Activated T-cell treated with anti-CD3 and anti-CD28 coated beads, Interleukin-2, amount 50 U/mL, for 4 hours (primary cell): ENCODE measurements around the gene EHBP1L1. TPM values are rescaled to one million over a fixed set of nuclear protein-coding genes. Genes with fewer than 3 reads are reported as not detected.

Experiments
- ATAC-seq, 2 donors: fragments of 200-7000 bp; cut with Tn5 transposase; one replicate each; pipeline ENCODE4 v1.10.0; 2021
- DNase-seq: peaks from one replicate; pipeline ENCODE4 v3.0.0-alpha.2; 2020
- H3K27me3 Mint-ChIP-seq: one replicate; pipeline ENCODE4 v1.8.0; 2021; ENCODE audit warnings: low read depth, mixed read lengths
- H3K36me3 Mint-ChIP-seq: one replicate; pipeline ENCODE4 v1.8.0; 2022; ENCODE audit warnings: mixed read lengths; ENCODE audit not compliant: insufficient read depth
- H3K4me1 Mint-ChIP-seq: one replicate; pipeline ENCODE4 v1.8.0; 2021; ENCODE audit warnings: low read depth, mixed read lengths
- H3K4me3 Mint-ChIP-seq: one replicate; pipeline ENCODE4 v1.8.0; 2021; ENCODE audit warnings: mild to moderate bottlenecking, moderate library complexity, mixed read lengths
- H3K9me3 Mint-ChIP-seq: one replicate; pipeline ENCODE4 v1.8.0; 2021; ENCODE audit warnings: mixed read lengths
- total RNA-seq, 3 donors: library from RNA; stranded (reverse); gene quantifications; one replicate each; pipeline ENCODE4 v1.2.1, GENCODE V29; 2021

The EHBP1L1 gene
- total RNA-seq, 3 donors from 2014 or later: 59.8 to 84.9 (median 80.1) TPM

DNA sequence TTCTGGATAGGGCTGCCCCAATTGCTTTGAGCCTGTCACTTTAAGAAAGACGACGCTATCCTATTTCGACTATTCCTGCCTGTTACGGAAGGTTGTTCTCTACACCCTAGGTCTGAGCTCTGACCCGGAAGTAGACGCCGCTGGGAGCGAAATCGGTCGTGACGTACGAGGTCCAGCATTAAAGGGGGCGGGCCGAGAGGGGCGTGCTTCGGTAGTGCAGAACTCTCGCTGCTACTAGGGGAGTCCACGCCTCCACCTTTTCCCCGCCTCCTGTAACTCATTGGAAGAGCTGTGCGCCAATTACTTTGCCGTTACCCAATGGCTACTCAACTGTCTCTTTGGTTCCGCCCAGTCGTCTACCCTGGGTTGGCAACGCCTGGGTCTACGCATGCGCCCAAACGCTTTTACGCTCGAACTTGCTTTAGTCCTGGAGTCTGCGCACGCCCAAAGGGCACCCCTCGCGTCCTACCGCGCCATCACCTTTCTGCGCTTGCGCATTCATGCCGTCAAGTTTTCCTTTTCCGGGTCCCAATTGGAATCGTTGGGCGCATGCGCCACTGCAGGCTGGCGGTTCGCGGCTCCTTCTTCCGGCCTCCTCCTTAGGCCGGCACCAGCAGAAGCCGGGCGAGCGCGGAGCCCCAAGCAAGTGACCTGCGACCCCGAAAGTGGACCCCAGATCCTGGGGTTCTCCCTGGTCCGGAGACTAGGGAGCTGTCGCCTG lies 39.5 kb downstream of the EHBP1L1 start, which contains the start of gene PCNX3:
Gene PCNX3 (plus strand): TSS at position 548 of the 721 bp plus-strand sequence. CDS start 536 bp downstream, outside the sequence.
- DNase-seq: peak; percentile 100
- H3K4me1 Mint-ChIP-seq: peaks cover 43% of the 10 kb centered on the region
- ATAC-seq: peak; percentile 89 to 90
- H3K4me3 Mint-ChIP-seq: peak within 1 kb of the TSS; percentile 95
- H3K9me3 Mint-ChIP-seq: no peaks in the 10 kb centered on the region
- H3K36me3 Mint-ChIP-seq: peaks cover 13% of the 10 kb centered on the region
- H3K27me3 Mint-ChIP-seq: no peaks in the 10 kb centered on the region

DNA sequence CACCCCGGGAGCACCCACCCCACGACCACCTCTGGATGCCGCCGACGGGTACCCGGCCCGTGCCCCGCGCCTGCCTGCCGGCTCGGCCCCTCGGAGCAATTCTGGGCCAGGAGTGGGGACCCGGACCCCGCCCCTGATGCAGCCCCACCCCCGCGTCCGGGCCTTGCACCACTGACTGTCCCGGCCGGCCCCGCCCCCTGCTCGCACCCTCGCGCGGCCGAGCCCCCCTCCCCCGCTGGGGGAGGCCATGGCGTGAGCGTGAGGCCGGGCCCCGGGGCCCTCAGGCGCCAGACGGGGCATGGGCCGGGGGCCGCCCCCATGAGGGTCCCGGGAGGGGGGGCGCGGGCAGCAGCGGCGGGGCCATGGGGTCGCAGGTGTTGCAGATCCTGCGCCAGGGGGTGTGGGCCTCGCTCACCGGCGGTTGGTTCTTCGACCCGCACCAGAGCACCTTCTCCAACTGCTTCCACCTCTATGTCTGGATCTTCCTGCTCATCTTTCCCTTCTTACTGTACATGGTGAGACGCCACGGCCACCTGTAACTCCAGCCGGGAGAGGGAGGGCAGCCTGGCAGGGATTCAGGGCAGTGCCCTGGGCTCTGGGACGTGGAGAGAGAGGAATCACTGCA lies 40.2 kb downstream of the EHBP1L1 start:
- ATAC-seq (peak in 1 of 2 donors; percentile 0), DNase-seq (no peak)
- Mint-ChIP-seq H3K27me3 (no peaks in the 10 kb centered on the region), H3K4me1 (peaks cover 38% of the 10 kb centered on the region), H3K9me3 (no peaks in the 10 kb centered on the region), H3K36me3 (peaks cover 14% of the 10 kb centered on the region), H3K4me3 (peak overlapping the region; percentile 95)

DNA sequence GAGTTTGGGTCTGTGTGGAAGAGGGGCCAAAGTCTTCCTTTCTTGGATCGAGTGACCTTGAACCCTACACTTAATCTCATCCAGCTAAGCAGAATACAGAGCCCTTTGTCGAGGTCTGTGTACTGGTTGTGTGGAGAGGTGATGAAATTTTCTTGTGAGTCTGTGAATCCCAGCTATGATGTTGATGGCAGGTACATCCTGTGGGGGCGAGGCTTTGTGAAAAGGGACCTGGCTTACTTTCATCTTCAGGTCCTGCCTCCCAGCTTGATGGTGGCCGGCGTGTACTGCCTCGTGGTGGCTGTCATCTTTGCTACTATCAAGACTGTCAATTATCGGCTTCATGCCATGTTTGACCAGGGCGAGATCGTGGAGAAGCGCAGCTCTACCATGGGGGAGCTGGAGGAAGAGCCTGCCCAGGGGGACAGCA lies 40.7 kb downstream of the EHBP1L1 start:
- H3K4me3 Mint-ChIP-seq: peak overlapping the region; percentile 95
- H3K36me3 Mint-ChIP-seq: peaks cover 17% of the 10 kb centered on the region
- H3K4me1 Mint-ChIP-seq: peaks cover 33% of the 10 kb centered on the region
- no peaks in the 10 kb centered on the region for H3K9me3 Mint-ChIP-seq
- H3K27me3 Mint-ChIP-seq: no peaks in the 10 kb centered on the region
- DNase-seq (no peak), ATAC-seq (no peak)

DNA sequence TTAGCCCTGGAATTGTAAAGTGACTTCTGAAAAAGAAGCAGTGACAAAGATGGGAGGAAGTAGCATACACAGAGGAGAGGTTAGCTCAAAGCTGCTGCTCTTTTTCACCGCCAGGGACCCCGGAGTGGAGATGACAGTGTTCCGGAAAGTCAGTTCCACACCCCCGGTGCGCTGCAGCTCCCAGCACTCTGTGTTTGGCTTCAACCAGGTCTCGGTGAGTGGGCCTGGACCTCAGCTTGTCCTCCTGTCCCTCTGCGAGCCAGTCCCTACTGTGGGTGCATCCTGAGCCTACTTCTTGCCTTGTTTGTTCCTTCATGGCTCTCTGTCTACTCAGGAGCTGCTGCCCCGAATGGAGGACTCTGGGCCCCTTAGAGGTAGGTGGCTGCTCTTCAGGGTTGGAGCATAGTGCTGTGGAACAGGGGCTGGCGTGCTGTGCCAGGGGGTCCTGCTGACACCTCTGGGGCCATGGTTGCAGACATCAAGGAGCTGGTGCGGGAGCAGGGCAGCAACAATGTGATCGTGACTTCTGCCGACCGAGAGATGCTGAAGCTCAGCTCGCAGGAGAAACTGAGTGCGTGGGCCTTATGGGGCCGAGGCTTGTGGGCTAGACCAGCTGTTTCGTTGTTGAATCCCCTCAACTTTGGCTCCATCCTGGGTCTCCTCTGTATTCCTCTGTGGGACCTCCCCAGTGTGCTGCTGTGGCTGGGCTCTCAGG lies 41.4 kb downstream of the EHBP1L1 start:
- DNase-seq (no peak), ATAC-seq (no peak)
- Mint-ChIP-seq H3K36me3 (peaks cover 17% of the 10 kb centered on the region), H3K4me3 (peak overlapping the region; percentile 95), H3K27me3 (no peaks in the 10 kb centered on the region), H3K4me1 (peaks cover 27% of the 10 kb centered on the region), H3K9me3 (no peaks in the 10 kb centered on the region)

DNA sequence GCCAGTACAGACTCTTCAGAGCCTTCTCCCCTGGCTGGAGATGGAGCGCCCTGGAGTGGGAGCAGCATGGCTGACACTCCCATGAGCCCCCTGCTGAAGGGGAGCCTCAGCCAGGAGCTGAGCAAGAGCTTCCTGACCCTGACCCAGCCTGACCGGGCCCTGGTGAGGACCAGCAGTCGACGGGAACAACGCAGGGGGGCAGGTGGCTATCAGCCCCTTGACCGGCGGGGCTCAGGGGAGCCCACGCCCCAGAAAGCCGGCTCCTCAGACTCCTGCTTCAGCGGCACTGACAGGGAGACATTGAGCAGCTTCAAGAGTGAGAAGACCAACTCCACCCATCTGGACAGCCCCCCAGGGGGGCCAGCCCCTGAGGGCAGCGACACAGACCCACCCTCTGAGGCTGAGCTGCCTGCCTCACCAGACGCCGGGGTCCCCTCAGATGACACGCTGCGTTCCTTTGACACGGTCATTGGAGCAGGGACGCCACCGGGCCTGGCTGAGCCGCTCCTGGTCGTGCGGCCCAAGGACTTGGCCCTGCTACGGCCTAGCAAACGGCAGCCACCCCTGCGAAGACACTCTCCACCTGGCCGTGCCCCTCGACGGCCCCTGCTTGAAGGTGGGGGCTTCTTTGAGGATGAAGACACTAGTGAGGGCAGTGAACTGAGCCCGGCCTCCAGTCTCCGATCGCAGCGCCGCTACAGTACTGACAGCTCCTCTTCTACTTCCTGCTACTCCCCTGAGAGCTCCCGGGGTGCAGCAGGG lies 42.3 kb downstream of the EHBP1L1 start:
- Mint-ChIP-seq H3K36me3 (peaks cover 21% of the 10 kb centered on the region), H3K9me3 (no peaks in the 10 kb centered on the region), H3K4me1 (peaks cover 20% of the 10 kb centered on the region), H3K27me3 (no peaks in the 10 kb centered on the region), H3K4me3 (peak overlapping the region; percentile 95)
- ATAC-seq: no peak
- no peak for DNase-seq

DNA sequence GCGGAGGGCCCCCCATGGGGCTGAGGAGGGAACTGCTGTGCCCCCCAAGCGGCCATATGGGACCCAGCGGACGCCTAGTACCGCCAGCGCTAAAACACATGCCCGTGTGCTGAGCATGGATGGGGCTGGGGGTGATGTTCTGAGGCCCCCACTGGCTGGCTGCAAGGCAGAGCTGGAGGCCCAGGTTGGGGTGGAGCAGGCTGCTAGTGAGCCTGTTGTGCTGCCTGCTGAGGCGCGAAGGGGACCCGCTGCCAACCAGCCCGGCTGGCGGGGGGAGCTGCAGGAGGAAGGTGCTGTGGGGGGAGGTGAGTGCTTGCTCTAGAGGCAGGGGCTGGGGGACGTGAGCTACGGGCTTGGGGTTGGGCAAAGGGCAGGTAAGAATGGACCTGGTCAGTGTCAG lies 42.9 kb downstream of the EHBP1L1 start:
- ATAC-seq: no peak
- no peak overlapping the region for H3K4me3 Mint-ChIP-seq
- DNase-seq: no peak
- no peaks in the 10 kb centered on the region for H3K9me3 Mint-ChIP-seq
- H3K27me3 Mint-ChIP-seq: no peaks in the 10 kb centered on the region
- peaks cover 21% of the 10 kb centered on the region for H3K36me3 Mint-ChIP-seq
- peaks cover 18% of the 10 kb centered on the region for H3K4me1 Mint-ChIP-seq

DNA sequence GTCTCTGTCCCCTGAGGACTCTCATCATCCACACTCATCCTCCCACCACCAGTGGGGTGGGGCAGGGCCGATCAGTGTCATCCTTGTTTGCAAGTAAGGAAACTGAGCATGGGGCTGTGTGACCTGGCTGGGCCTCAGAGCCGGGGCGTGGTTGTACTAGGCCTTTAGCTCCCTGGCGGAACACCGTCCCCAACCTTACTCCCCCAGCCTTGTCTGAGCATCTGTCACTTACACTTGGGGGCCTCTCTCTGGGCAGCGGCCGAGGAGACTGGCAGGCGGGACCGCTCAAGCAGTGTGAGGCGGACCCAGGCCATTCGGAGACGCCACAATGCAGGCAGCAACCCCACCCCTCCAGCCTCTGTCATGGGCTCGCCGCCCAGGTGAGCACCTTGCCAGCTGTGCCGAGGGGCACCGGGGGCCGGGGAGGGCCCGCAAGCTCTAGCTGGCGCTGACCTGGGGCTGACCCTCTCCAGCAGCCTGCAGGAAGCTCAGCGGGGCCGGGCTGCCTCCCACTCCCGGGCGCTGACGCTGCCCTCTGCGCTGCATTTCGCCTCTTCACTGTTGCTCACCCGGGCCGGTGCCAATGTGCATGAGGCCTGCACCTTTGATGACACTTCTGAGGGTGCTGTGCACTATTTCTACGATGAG lies 43.6 kb downstream of the EHBP1L1 start:
- no peak for DNase-seq
- H3K4me1 Mint-ChIP-seq: peaks cover 18% of the 10 kb centered on the region
- H3K27me3 Mint-ChIP-seq: no peaks in the 10 kb centered on the region
- H3K9me3 Mint-ChIP-seq: no peaks in the 10 kb centered on the region
- peak overlapping the region; percentile 19 for H3K4me3 Mint-ChIP-seq
- no peak for ATAC-seq
- H3K36me3 Mint-ChIP-seq: peaks cover 24% of the 10 kb centered on the region

DNA sequence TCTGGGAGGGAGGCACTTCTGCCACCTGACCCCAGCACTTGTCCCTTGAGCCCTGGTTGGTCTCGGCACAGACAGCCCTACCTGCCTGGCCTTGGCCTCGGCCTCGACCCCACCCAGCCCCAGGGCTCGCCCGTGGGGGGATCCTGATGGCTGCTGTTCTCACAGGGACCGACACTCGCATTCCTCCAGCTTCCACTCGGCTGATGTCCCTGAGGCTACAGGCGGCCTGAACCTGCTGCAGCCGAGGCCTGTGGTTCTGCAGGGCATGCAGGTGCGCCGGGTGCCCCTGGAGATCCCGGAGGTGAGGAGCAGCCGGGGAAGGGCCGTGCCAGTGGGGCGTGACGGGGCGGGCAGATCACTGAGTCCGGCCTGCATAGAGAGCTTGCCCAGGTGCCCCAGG lies 44.8 kb downstream of the EHBP1L1 start:
- Mint-ChIP-seq H3K36me3 (peaks cover 25% of the 10 kb centered on the region), H3K27me3 (no peaks in the 10 kb centered on the region), H3K9me3 (no peaks in the 10 kb centered on the region), H3K4me3 (no peak overlapping the region), H3K4me1 (peaks cover 18% of the 10 kb centered on the region)
- ATAC-seq (no peak), DNase-seq (no peak)

DNA sequence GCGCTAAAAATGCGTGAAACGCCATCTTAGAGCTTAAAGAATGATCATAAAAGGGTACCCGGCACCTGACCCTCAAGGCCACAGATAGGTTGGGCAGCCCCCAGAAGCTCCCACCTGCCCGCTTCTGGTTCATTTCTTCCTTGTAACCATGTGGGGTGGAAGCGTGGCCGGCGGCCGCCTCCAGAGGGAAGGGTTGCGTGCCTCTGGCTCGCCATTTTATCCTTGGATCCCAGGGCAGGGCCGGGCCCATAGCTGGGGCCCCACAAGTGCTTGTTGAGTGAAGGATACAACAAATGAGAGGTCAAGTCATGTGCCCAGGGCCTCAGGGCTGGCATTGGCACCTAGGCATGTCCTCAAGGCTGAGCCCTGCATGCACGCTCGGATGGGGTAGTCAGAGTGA lies 45.6 kb downstream of the EHBP1L1 start:
- H3K36me3 Mint-ChIP-seq: peaks cover 29% of the 10 kb centered on the region
- H3K4me3 Mint-ChIP-seq: no peak overlapping the region
- H3K9me3 Mint-ChIP-seq: no peaks in the 10 kb centered on the region
- DNase-seq: no peak
- H3K27me3 Mint-ChIP-seq: no peaks in the 10 kb centered on the region
- ATAC-seq: no peak
- H3K4me1 Mint-ChIP-seq: peaks cover 24% of the 10 kb centered on the region

DNA sequence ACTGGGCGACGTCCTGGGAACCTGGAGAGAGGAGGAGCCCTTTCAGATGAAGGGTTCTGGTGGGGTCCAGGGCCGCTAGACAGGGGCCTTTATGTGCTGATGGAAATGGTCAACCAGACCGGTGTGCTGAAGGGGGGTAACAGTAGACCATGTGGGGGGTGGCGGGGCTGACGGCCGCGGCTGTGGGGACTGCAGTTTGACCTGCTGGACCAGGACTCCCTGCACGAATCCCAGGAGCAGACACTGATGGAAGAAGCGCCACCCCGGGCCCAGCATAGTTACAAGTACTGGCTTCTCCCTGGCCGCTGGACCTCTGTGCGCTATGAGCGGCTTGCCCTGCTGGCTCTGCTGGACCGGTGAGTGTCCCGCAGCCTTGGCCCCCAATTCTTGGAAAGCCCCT lies 46.2 kb downstream of the EHBP1L1 start:
- Mint-ChIP-seq H3K4me1 (peaks cover 18% of the 10 kb centered on the region), H3K36me3 (peaks cover 29% of the 10 kb centered on the region), H3K9me3 (no peaks in the 10 kb centered on the region), H3K4me3 (no peak overlapping the region), H3K27me3 (no peaks in the 10 kb centered on the region)
- DNase-seq (no peak), ATAC-seq (no peak)

DNA sequence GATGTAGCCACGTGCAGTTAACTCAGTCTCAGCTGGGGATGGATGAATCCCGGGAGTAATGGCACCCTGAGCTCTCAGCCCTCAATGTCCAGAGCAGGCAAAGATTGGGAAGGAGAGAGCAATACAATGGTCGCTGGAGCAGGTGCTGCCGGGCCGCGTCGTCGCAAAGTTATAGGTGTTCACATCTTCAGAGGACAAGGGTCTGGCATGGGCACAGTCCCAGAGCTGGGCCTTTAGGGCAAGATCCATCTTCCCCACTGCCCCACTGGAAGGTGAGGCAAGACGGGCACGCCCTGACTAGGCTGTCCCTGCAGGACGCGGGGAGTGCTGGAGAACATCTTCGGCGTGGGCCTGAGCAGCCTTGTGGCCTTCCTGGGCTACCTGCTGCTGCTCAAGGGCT lies 47.3 kb downstream of the EHBP1L1 start:
- ATAC-seq: no peak
- Mint-ChIP-seq H3K27me3 (no peaks in the 10 kb centered on the region), H3K4me3 (no peak overlapping the region), H3K4me1 (peaks cover 10% of the 10 kb centered on the region), H3K36me3 (peaks cover 32% of the 10 kb centered on the region), H3K9me3 (no peaks in the 10 kb centered on the region)
- DNase-seq: no peak

DNA sequence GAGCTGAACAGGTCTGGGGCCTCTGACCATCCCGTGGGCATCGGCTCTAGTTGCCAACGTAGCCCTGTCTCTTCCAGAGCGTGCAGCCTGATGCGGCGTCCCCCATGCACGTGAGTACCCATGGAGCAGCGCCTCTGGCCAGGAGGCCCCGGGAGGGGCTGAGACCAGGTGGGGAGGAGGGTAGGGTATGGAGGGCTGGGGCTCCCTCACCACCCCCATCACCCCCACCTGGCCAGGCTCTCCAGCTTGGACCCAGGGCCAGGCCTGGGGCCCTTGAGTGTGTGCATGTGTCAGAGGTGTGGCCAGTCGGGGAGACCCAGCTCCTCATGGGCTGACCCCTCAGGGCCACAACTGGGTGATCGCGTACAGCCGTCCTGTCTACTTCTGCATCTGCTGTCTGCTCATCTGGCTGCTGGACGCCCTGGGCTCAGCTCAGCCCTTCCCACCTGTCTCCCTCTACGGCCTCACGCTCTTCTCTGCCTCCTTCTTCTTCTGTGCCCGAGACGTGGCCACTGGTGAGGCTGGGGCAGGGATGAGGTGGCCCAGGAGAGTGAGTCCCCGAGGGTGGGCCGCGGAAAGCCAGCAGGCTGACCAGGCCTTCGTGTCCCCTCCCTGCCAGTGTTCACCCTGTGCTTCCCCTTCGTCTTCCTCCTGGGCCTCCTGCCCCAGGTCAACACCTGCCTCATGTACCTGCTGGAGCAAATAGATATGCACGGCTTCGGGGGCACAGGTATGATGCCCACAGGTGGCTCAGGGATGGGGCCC lies 48.2 kb downstream of the EHBP1L1 start:
- Mint-ChIP-seq H3K9me3 (no peaks in the 10 kb centered on the region), H3K4me3 (no peak overlapping the region), H3K36me3 (peaks cover 31% of the 10 kb centered on the region), H3K27me3 (no peaks in the 10 kb centered on the region), H3K4me1 (peaks cover 10% of the 10 kb centered on the region)
- ATAC-seq: no peak
- no peak for DNase-seq

DNA sequence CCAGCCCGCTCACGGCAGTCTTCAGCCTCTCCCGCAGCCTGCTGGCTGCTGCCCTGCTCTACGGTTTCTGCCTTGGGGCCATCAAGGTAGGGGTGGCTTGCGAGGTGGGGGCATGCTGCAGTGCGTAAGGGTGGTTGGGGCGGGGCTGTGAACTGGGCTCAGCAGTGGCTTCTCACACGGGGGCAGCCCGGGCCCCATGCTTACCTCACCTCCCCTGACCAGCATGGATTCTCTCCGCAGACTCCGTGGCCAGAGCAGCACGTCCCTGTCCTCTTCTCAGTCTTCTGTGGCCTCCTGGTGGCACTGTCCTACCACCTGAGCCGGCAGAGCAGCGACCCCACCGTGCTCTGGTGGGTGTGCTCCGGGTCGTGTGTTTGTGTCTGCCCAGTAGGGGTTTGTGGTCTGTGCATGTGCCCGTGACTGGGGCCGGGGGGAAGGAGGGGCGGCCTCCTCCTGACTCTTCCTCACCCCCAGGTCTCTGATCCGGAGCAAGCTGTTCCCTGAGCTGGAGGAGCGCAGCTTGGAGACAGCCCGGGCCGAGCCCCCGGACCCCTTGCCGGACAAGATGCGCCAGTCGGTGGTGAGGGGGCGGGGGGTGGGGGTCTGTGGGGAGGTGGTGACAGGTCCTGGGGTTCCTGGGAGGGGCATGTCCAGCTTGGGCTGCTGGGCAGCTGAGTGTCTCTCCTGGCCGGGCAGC lies 49.2 kb downstream of the EHBP1L1 start:
- DNase-seq (no peak), ATAC-seq (no peak)
- H3K4me1 Mint-ChIP-seq: peaks cover 8% of the 10 kb centered on the region
- no peak overlapping the region for H3K4me3 Mint-ChIP-seq
- no peaks in the 10 kb centered on the region for H3K27me3 Mint-ChIP-seq
- H3K36me3 Mint-ChIP-seq: peaks cover 28% of the 10 kb centered on the region
- H3K9me3 Mint-ChIP-seq: no peaks in the 10 kb centered on the region
